BE2C (cell line): ENCODE data around the gene GGT5.

Experiments used
- DNase-seq: peaks from one replicate; pipeline ENCODE4 v3.0.0-alpha.2; 2020
- H3K27me3 ChIP-seq: fragments of 250-450 bp; sonication (Bioruptor Pico); 2 replicates; pipeline ENCODE4 v1.5.1; 2020; ENCODE audit warnings: mild to moderate bottlenecking
- H3K36me3 ChIP-seq: fragments of 250-450 bp; sonication (Bioruptor Pico); 2 replicates; pipeline ENCODE4 v1.5.1; 2020; ENCODE audit warnings: mild to moderate bottlenecking
- H3K4me1 ChIP-seq: fragments of 250-450 bp; sonication (Bioruptor Pico); 2 replicates; pipeline ENCODE4 v1.5.1; 2020
- H3K4me3 ChIP-seq: 2 replicates; pipeline ENCODE4 v1.5.1; 2011; ENCODE audit warnings: low read depth, low read length
- H3K9me3 ChIP-seq: fragments of 250-450 bp; sonication (Bioruptor Pico); 2 replicates; pipeline ENCODE4 v1.5.1; 2020
- CTCF ChIP-seq: IDR thresholded peaks from 2 replicates; pipeline ENCODE4 v1.5.1; 2012; ENCODE audit warnings: mild to moderate bottlenecking, low read depth, low read length

The GGT5 gene

GRCh38 chr22:24186892-24187670 lies 57.8 kb downstream of the GGT5 start:
- H3K9me3 ChIP-seq = no peaks in the 10 kb centered on the region
- no peak overlapping the region for H3K4me3 ChIP-seq
- TF ChIP-seq CTCF = no peak
- no peaks in the 10 kb centered on the region; the same call in 1 of the 2 replicates for H3K4me1 ChIP-seq
- H3K27me3 ChIP-seq = no peaks in the 10 kb centered on the region
- no peaks in the 10 kb centered on the region for H3K36me3 ChIP-seq
- peak; percentile 11 for DNase-seq

- no peak for TF ChIP-seq CTCF
- no peaks in the 10 kb centered on the region for H3K9me3 ChIP-seq
These were observed 58.5 kb downstream of the GGT5 start for GRCh38 chr22:24186352-24186740.

GRCh38 chr22:24185501-24186351 lies 59.2 kb downstream of the GGT5 start:
- H3K9me3 ChIP-seq = no peaks in the 10 kb centered on the region
- H3K36me3 ChIP-seq = no peaks in the 10 kb centered on the region
- DNase-seq = no peak
- H3K27me3 ChIP-seq = no peaks in the 10 kb centered on the region
- peaks cover 3% of the 10 kb centered on the region for H3K4me1 ChIP-seq
- TF ChIP-seq CTCF = no peak
- H3K4me3 ChIP-seq = no peak overlapping the region

More at GRCh38 chr22:24186352-24186740, 58.5 kb downstream of the GGT5 start:
- peak; percentile 10 for DNase-seq
- no peaks in the 10 kb centered on the region for H3K36me3 ChIP-seq
- no peak overlapping the region for H3K4me3 ChIP-seq
- H3K27me3 ChIP-seq = no peaks in the 10 kb centered on the region
- peaks cover 3% of the 10 kb centered on the region for H3K4me1 ChIP-seq

GRCh38 chr22:24185001-24185500 lies 59.8 kb downstream of the GGT5 start:
- Histone ChIP-seq H3K27me3 (no peaks in the 10 kb centered on the region), H3K4me1 (peaks cover 3% of the 10 kb centered on the region), H3K9me3 (no peaks in the 10 kb centered on the region), H3K36me3 (no peaks in the 10 kb centered on the region), H3K4me3 (no peak overlapping the region)
- DNase-seq = peak; percentile 9
- TF ChIP-seq CTCF = no peak

GRCh38 chr22:24184057-24184798 lies 60.7 kb downstream of the GGT5 start:
- no peak overlapping the region for H3K4me3 ChIP-seq

More at GRCh38 chr22:24184057-24184798, 60.7 kb downstream of the GGT5 start:
- TF ChIP-seq CTCF = no peak
- no peaks in the 10 kb centered on the region for H3K9me3 ChIP-seq
- H3K36me3 ChIP-seq = no peaks in the 10 kb centered on the region
- no peak for DNase-seq
- no peaks in the 10 kb centered on the region for H3K27me3 ChIP-seq
- H3K4me1 ChIP-seq = peaks cover 3% of the 10 kb centered on the region
